ENCODE measurements around the gene RRAS2. TPM values are rescaled to one million over a fixed set of nuclear protein-coding genes. Genes with fewer than 3 reads are reported as not detected.
A peak's percentile ranks its signal among the peaks of the same experiment; 100 is the strongest.

The RRAS2 gene
- total and polyA plus RNA-seq, 8 donors: 44.2 to 67.4 (median 58.4) TPM

DNA sequence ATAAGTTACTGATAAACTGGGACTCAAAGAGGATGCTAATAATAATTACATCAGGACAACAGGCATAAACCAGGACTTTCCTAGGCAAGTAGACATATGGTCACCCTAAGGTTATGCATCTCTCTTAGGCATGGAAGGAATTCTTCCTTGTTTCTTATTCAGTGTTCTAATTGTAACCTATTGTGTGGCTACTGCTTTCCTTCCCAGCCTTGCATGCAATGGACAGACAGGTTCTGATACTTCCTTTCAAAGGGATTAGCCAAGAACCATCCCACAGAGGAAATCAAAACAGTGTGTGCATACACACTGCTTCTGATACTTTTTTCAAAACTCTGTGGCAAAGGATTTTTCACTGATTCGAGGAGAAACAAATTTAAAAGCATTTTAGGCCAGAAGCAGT, 48.3 kb downstream of the RRAS2 start:
- Histone ChIP-seq H3K4me3 (no peak overlapping the region), H3K9me3 (no peaks in the 10 kb centered on the region), H3K27me3 (no peaks in the 10 kb centered on the region), H3K27ac (no peak overlapping the region), H3K36me3 (no peaks in the 10 kb centered on the region), H3K4me1 (peaks cover 6 to 22% of the 10 kb centered on the region in 2 donors)
- TF ChIP-seq, protein P1, sequence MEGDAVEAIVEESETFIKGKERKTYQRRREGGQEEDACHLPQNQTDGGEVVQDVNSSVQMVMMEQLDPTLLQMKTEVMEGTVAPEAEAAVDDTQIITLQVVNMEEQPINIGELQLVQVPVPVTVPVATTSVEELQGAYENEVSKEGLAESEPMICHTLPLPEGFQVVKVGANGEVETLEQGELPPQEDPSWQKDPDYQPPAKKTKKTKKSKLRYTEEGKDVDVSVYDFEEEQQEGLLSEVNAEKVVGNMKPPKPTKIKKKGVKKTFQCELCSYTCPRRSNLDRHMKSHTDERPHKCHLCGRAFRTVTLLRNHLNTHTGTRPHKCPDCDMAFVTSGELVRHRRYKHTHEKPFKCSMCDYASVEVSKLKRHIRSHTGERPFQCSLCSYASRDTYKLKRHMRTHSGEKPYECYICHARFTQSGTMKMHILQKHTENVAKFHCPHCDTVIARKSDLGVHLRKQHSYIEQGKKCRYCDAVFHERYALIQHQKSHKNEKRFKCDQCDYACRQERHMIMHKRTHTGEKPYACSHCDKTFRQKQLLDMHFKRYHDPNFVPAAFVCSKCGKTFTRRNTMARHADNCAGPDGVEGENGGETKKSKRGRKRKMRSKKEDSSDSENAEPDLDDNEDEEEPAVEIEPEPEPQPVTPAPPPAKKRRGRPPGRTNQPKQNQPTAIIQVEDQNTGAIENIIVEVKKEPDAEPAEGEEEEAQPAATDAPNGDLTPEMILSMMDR (IDR thresholded peaks at IDR 0.05): no peak
- ATAC-seq: no peak
- intact Hi-C loops (cut with DNase I): no loop called here
- no peak for DNase-seq

- H3K27ac ChIP-seq: no peak overlapping the region
- ATAC-seq (peak; percentile 22), DNase-seq (no peak)
- intact Hi-C loops (cut with DNase I): no loop called here
- H3K4me3 ChIP-seq: no peak overlapping the region
- no peaks in the 10 kb centered on the region for H3K27me3 ChIP-seq
- TF ChIP-seq, protein P1 (IDR thresholded peaks at IDR 0.05): no peak
- no peaks in the 10 kb centered on the region for H3K36me3 ChIP-seq
- peaks cover 6 to 22% of the 10 kb centered on the region in 2 donors for H3K4me1 ChIP-seq
- H3K9me3 ChIP-seq: no peaks in the 10 kb centered on the region
These were observed 49.4 kb downstream of the RRAS2 start for GRCh38 chr11:14309425-14310192.

DNA sequence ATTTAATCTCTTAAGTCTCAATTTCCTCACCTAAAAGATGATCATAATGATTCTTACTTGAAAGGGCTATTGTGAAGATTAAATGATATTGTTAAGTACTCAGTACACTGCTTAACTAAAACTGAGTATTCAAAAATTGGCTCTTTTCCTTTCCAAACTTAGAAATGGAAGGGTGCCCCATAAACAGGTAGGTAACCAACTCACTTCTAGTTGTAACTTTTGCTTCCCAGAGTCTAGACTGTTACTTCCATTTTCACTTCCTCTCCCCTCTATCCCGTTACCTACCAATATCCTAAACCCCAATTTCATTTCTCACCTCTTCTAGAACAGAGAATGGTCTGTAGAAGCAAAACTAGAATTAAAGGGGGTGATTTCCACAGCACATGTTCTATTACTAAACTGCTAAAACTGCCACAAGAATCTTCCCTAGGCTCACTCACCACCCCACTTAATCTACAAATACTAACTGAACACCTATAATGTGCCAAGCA, 50.0 kb downstream of the RRAS2 start:
- DNase-seq (no peak), ATAC-seq (peak; percentile 4)
- TF ChIP-seq, protein P1 (IDR thresholded peaks at IDR 0.05): no peak
- Histone ChIP-seq H3K4me3 (no peak overlapping the region), H3K9me3 (no peaks in the 10 kb centered on the region), H3K27ac (no peak overlapping the region), H3K4me1 (peaks cover 6 to 22% of the 10 kb centered on the region in 2 donors), H3K36me3 (no peaks in the 10 kb centered on the region), H3K27me3 (no peaks in the 10 kb centered on the region)
- intact Hi-C loops (cut with DNase I): no loop called here

GRCh38 chr11:14308114-14308896, 50.7 kb downstream of the RRAS2 start:
- H3K9me3 ChIP-seq: no peaks in the 10 kb centered on the region
- H3K27ac ChIP-seq: no peak overlapping the region
- peaks cover 6 to 22% of the 10 kb centered on the region in 2 donors for H3K4me1 ChIP-seq
- H3K27me3 ChIP-seq: no peaks in the 10 kb centered on the region
- DNase-seq (peak in 1 of 4 donors; percentile 46), ATAC-seq (peak; percentile 83)
- no peak overlapping the region for H3K4me3 ChIP-seq
- TF ChIP-seq, protein P1 (IDR thresholded peaks at IDR 0.05): peak; percentile 24 to 41
- no peaks in the 10 kb centered on the region for H3K36me3 ChIP-seq
- intact Hi-C loops (cut with DNase I): no loop called here

DNA sequence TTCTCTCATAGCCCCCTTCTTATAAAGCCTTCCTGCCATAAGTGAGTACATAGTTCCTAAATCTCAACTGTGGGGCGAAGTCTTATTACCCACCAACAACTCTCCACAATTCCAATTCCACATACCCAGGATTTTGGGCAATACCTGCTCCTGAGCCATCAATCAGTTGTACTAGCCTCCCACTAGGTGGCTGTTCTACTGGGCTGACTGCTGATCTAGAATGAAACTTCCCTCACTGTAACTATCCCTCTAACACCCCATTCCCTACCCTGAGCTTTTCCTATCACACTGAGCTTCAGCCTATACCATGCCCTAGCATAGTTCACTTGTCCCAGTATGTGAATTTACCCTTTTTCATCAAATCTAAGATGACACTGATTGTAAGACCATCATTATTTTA, 52.5 kb downstream of the RRAS2 start:
- H3K36me3 ChIP-seq: no peaks in the 10 kb centered on the region
- no peaks in the 10 kb centered on the region for H3K27me3 ChIP-seq
- ATAC-seq: no peak
- no peaks in the 10 kb centered on the region for H3K9me3 ChIP-seq
- no peak overlapping the region for H3K27ac ChIP-seq
- peaks cover 0 to 22% of the 10 kb centered on the region in 2 donors for H3K4me1 ChIP-seq
- no peak overlapping the region for H3K4me3 ChIP-seq
- intact Hi-C loops (cut with DNase I): no loop called here
- TF ChIP-seq, protein P1 (IDR thresholded peaks at IDR 0.05): no peak
- no peak for DNase-seq

All from left lung (tissue), 10 donors.